Liver (tissue), 9 donors: Measurements from ENCODE around the gene COL20A1. TPM values are rescaled to one million over a fixed set of nuclear protein-coding genes. Genes with fewer than 3 reads are reported as not detected.

Experiments
- DNase-seq: peaks from one replicate; pipeline ENCODE4 v3.0.0-alpha.2; 2017; ENCODE audit warnings: low spot score
- H3K27ac ChIP-seq, 2 donors: one replicate each; pipeline ENCODE4 v1.7.0; 2013; ENCODE audit warnings: inconsistent platforms in 2 of 2, low read length in 2 of 2, control low read depth in 1 of 2, low read depth in 1 of 2, mild to moderate bottlenecking in 1 of 2
- H3K27me3 ChIP-seq, 4 donors: one replicate each; pipeline versions ENCODE4 v1.6.1 to v1.7.0; 2013; ENCODE audit warnings: low read length in 3 of 4, inconsistent platforms in 1 of 4, mild to moderate bottlenecking in 1 of 4, moderate library complexity in 1 of 4; ENCODE audit not compliant: control insufficient read depth in 4 of 4, insufficient read depth in 4 of 4
- H3K36me3 ChIP-seq, 4 donors: one replicate each; pipeline versions ENCODE4 v1.6.1 to v1.7.0; 2013; ENCODE audit warnings: low read length in 3 of 4, mild to moderate bottlenecking in 3 of 4, low read depth in 1 of 4, moderate library complexity in 1 of 4; ENCODE audit not compliant: control insufficient read depth in 4 of 4, insufficient read depth in 3 of 4
- H3K4me1 ChIP-seq, 4 donors: one replicate each; pipeline versions ENCODE4 v1.6.1 to v1.7.0; 2013; ENCODE audit warnings: low read length in 3 of 4, mild to moderate bottlenecking in 3 of 4, moderate library complexity in 1 of 4; ENCODE audit not compliant: control insufficient read depth in 4 of 4, insufficient read depth in 4 of 4
- H3K4me3 ChIP-seq, 3 donors: one replicate each; pipeline versions ENCODE4 v1.6.1 to v1.7.0; 2013; ENCODE audit warnings: low read length in 3 of 3, control low read depth in 1 of 3, low read depth in 1 of 3, mild to moderate bottlenecking in 1 of 3
- H3K9ac ChIP-seq, 2 donors: one replicate each; pipeline ENCODE4 v1.7.0; 2013; ENCODE audit warnings: low read length in 2 of 2, mild to moderate bottlenecking in 2 of 2, moderate library complexity in 2 of 2, control low read depth in 1 of 2, low read depth in 1 of 2
- H3K9me3 ChIP-seq, 4 donors: one replicate each; pipeline versions ENCODE4 v1.6.1 to v1.7.0; 2013; ENCODE audit warnings: low read length in 3 of 4; ENCODE audit not compliant: control insufficient read depth in 4 of 4
- ATF3 ChIP-seq: IDR thresholded peaks from 2 replicates; pipeline ENCODE4 v1.6.1; 2016; ENCODE audit warnings: antibody characterized with exemption
- CTCF ChIP-seq: fragments of 150-350 bp; IDR thresholded peaks from 2 replicates; pipeline ENCODE4 v1.5.1; 2017; ENCODE audit warnings: improper control_type of control experiment, low read depth, low read length; ENCODE audit not compliant: missing input control
- FOXA1 ChIP-seq: IDR thresholded peaks from 2 replicates; pipeline ENCODE4 v1.6.1; 2016; ENCODE audit warnings: antibody characterized with exemption
- FOXA2 ChIP-seq: IDR thresholded peaks from 2 replicates; pipeline ENCODE4 v1.6.1; 2016; ENCODE audit warnings: antibody characterized with exemption
- GABPA ChIP-seq, 2 donors: IDR thresholded peaks in 1 of 2; conservative IDR thresholded peaks in 1 of 2; 2 replicates each; pipeline ENCODE4 v1.6.1; 2016; ENCODE audit warnings: antibody characterized with exemption in 2 of 2, mild to moderate bottlenecking in 1 of 2, moderate library complexity in 1 of 2
- HNF4A ChIP-seq, 2 donors: conservative IDR thresholded peaks; 2 replicates each; pipeline ENCODE4 v1.6.1; 2016; ENCODE audit warnings: antibody characterized with exemption in 2 of 2, mild to moderate bottlenecking in 2 of 2
- HNF4G ChIP-seq: IDR thresholded peaks from 2 replicates; pipeline ENCODE4 v1.6.1; 2016; ENCODE audit warnings: antibody characterized with exemption
- JUND ChIP-seq, 2 donors: IDR thresholded peaks; 2 replicates each; pipeline ENCODE4 v1.6.1; 2016; ENCODE audit warnings: antibody characterized with exemption in 2 of 2
- MAX ChIP-seq: IDR thresholded peaks from 2 replicates; pipeline ENCODE4 v1.6.1; 2016; ENCODE audit warnings: antibody characterized with exemption
- NR2F2 ChIP-seq: IDR thresholded peaks from 2 replicates; pipeline ENCODE4 v1.6.1; 2016; ENCODE audit warnings: antibody characterized with exemption
- RAD21 ChIP-seq, 2 donors: IDR thresholded peaks; 2 replicates each; pipeline ENCODE4 v1.6.1; 2016; ENCODE audit warnings: antibody characterized with exemption in 2 of 2, mild to moderate bottlenecking in 2 of 2
- REST ChIP-seq: IDR thresholded peaks from 2 replicates; pipeline ENCODE4 v1.6.1; 2016; ENCODE audit warnings: antibody characterized with exemption, mild to moderate bottlenecking
- RXRA ChIP-seq, 2 donors: IDR thresholded peaks; 2 replicates each; pipeline ENCODE4 v1.6.1; 2017 to 2018; ENCODE audit warnings: antibody characterized with exemption in 2 of 2, mild to moderate bottlenecking in 1 of 2
- YY1 ChIP-seq: IDR thresholded peaks from 2 replicates; pipeline ENCODE4 v1.6.1; 2016; ENCODE audit warnings: antibody characterized with exemption, mild to moderate bottlenecking
- ZBTB33 ChIP-seq: IDR thresholded peaks from 2 replicates; pipeline ENCODE4 v1.6.1; 2016; ENCODE audit warnings: antibody characterized with exemption
- WGBS: extraction: QIAGEN DNeasy Blood & Tissue Kit; methylation state at CpG from one replicate; pipeline ENCODE4 v1.1.7; 2013; 5-methylcytosine and 5-hydroxymethylcytosine counted together
- polyA plus RNA-seq, 2 donors: library from polyadenylated mRNA; stranded (reverse) in 1 of 2; unstranded in 1 of 2; fragments of 200-250 nt in 1 of 2; fragments of >200 nt in 1 of 2; fragmentation: Nextera tagmentation in 1 of 2; extraction: Ambion mirVana in 1 of 2; gene quantifications; one replicate each; pipeline versions ENCODE4 v1.2.1 to v1.2.3, GENCODE V29; 2013 to 2015
- total RNA-seq, 2 donors: library from RNA; depleted of rRNA; stranded (reverse); fragments of >200 nt; gene quantifications; one replicate each; pipeline ENCODE4 v1.2.3, GENCODE V29; 2014
- donor health status: healthy.
- donor health status: healthy.
- donor health status: healthy.
- donor health status: healthy.
- donor health status: healthy.

Gene COL20A1
- total and polyA plus RNA-seq, 4 donors = not detected

GRCh38 chr20:63320616-63321147, 27.7 kb downstream of the COL20A1 start:
- Histone ChIP-seq H3K27me3 (no peaks in the 10 kb centered on the region), H3K27ac (no peak overlapping the region), H3K9ac (no peak overlapping the region), H3K4me1 (no peaks in the 10 kb centered on the region), H3K4me3 (no peak overlapping the region), H3K36me3 (no peaks in the 10 kb centered on the region), H3K9me3 (no peaks in the 10 kb centered on the region)
- WGBS = 71% methylated on average over 10 of the region's 10 CpGs
- TF ChIP-seq HNF4G (no peak), YY1 (no peak), JUND (IDR thresholded peaks at IDR 0.05) (no peak), RXRA (IDR thresholded peaks at IDR 0.05) (no peak), NR2F2 (no peak), RAD21 (IDR thresholded peaks at IDR 0.05) (no peak), FOXA1 (no peak), FOXA2 (no peak), HNF4A (conservative IDR thresholded peaks at IDR 0.05) (no peak)
- DNase-seq = no peak

GRCh38 chr20:63321148-63321831, 28.3 kb downstream of the COL20A1 start:
- TF ChIP-seq ATF3 (no peak), RXRA (IDR thresholded peaks at IDR 0.05) (no peak), GABPA (IDR thresholded peaks at IDR 0.05 in 1 of 2, conservative IDR thresholded peaks at IDR 0.05 in 1 of 2) (no peak), REST (no peak), HNF4G (no peak), MAX (no peak), CTCF (no peak), ZBTB33 (no peak)
- no peak for DNase-seq

More at GRCh38 chr20:63321148-63321831, 28.3 kb downstream of the COL20A1 start:
- H3K4me3 ChIP-seq = no peak overlapping the region
- H3K9ac ChIP-seq = no peak overlapping the region
- no peak overlapping the region for H3K27ac ChIP-seq
- H3K4me1 ChIP-seq = no peaks in the 10 kb centered on the region
- 81% methylated on average over 20 of the region's 20 CpGs for WGBS
- H3K27me3 ChIP-seq = no peaks in the 10 kb centered on the region
- H3K36me3 ChIP-seq = no peaks in the 10 kb centered on the region
- H3K9me3 ChIP-seq = no peaks in the 10 kb centered on the region
